Measurements from ENCODE around the gene IGIP. TPM values are rescaled to one million over a fixed set of nuclear protein-coding genes. Genes with fewer than 3 reads are reported as not detected.

IGIP gene
- total RNA-seq, 1 donor from 2014 or later, result 1.6 TPM

- Mint-ChIP-seq H3K36me3 (no peaks in the 10 kb centered on the region), H3K27me3 (ENCODE audit: insufficient read depth, low read depth) (no peaks in the 10 kb centered on the region), H3K4me1 (peaks cover 3% of the 10 kb centered on the region), H3K9me3 (no peaks in the 10 kb centered on the region), H3K27ac (no peak overlapping the region), H3K4me3 (no peak overlapping the region)
- no peak for TF ChIP-seq CTCF (IDR thresholded peaks at IDR 0.05)
- TF ChIP-seq EZH2 (IDR thresholded peaks at IDR 0.05), result no peak
- no peak for TF ChIP-seq EZH2phosphoT487 (IDR thresholded peaks at IDR 0.05)
- Histone ChIP-seq H3K4me1 (no peaks in the 10 kb centered on the region), H3K36me3 (no peaks in the 10 kb centered on the region), H3K9me3 (ENCODE audit: low read depth) (no peaks in the 10 kb centered on the region), H3K79me2 (ENCODE audit: low read depth) (no peaks in the 10 kb centered on the region), H3K4me3 (no peak overlapping the region), H4K20me1 (ENCODE audit: low read depth) (no peaks in the 10 kb centered on the region), H3K27ac (no peak overlapping the region), H3K4me2 (no peak overlapping the region), H3F3A (ENCODE audit: low read depth) (no peaks in the 10 kb centered on the region), H3K9ac (no peak overlapping the region), H2AFZ (replicated peaks) (no peak overlapping the region), H3K27me3 (peaks cover 18% of the 10 kb centered on the region)
- no peak for DNase-seq (ENCODE audit: low spot score)
Measured at GRCh38 chr5:140162781-140163180, 37.0 kb downstream of the IGIP start.

- H2AFZ ChIP-seq (replicated peaks), result no peak overlapping the region
- H3K4me3 ChIP-seq, result no peak overlapping the region
- Mint-ChIP-seq H3K27me3 (ENCODE audit: insufficient read depth, low read depth) (no peaks in the 10 kb centered on the region), H3K4me1 (peaks cover 3% of the 10 kb centered on the region), H3K27ac (no peak overlapping the region), H3K36me3 (no peaks in the 10 kb centered on the region), H3K9me3 (no peaks in the 10 kb centered on the region), H3K4me3 (no peak overlapping the region)
- DNase-seq (ENCODE audit: low spot score), result no peak
- H3K9me3 ChIP-seq (ENCODE audit: low read depth), result no peaks in the 10 kb centered on the region
- no peaks in the 10 kb centered on the region for H3K79me2 ChIP-seq (ENCODE audit: low read depth)
- no peak overlapping the region for H3K4me2 ChIP-seq
- H3F3A ChIP-seq (ENCODE audit: low read depth), result no peaks in the 10 kb centered on the region
- TF ChIP-seq CTCF (IDR thresholded peaks at IDR 0.05), result no peak
- no peak for TF ChIP-seq EZH2phosphoT487 (IDR thresholded peaks at IDR 0.05)
- no peak for TF ChIP-seq EZH2 (IDR thresholded peaks at IDR 0.05)
- H3K27me3 ChIP-seq, result no peaks in the 10 kb centered on the region
- no peaks in the 10 kb centered on the region for H3K4me1 ChIP-seq
- H3K27ac ChIP-seq, result no peak overlapping the region
- no peak overlapping the region for H3K9ac ChIP-seq
- no peaks in the 10 kb centered on the region for H3K36me3 ChIP-seq
- no peaks in the 10 kb centered on the region for H4K20me1 ChIP-seq (ENCODE audit: low read depth)
Measured at GRCh38 chr5:140165101-140165922, 39.6 kb downstream of the IGIP start.

- H3K9me3 ChIP-seq (ENCODE audit: low read depth), result no peaks in the 10 kb centered on the region
- H4K20me1 ChIP-seq (ENCODE audit: low read depth), result no peaks in the 10 kb centered on the region
- no peak overlapping the region for H3K27ac Mint-ChIP-seq
- H3K36me3 Mint-ChIP-seq, result no peaks in the 10 kb centered on the region
- H3K27ac ChIP-seq, result no peak overlapping the region
- H3K4me1 ChIP-seq, result no peaks in the 10 kb centered on the region
- H3K9me3 Mint-ChIP-seq, result no peaks in the 10 kb centered on the region
- H3K36me3 ChIP-seq, result no peaks in the 10 kb centered on the region
- H3K9ac ChIP-seq, result no peak overlapping the region
- H3K4me3 Mint-ChIP-seq, result no peak overlapping the region
- H3K4me3 ChIP-seq, result no peak overlapping the region
- no peaks in the 10 kb centered on the region for H3K79me2 ChIP-seq (ENCODE audit: low read depth)
- no peaks in the 10 kb centered on the region for H3K4me1 Mint-ChIP-seq
- no peak overlapping the region for H3K4me2 ChIP-seq
- no peaks in the 10 kb centered on the region for H3K27me3 Mint-ChIP-seq (ENCODE audit: insufficient read depth, low read depth)
- no peak for DNase-seq (ENCODE audit: low spot score)
- no peaks in the 10 kb centered on the region for H3F3A ChIP-seq (ENCODE audit: low read depth)
- TF ChIP-seq CTCF (IDR thresholded peaks at IDR 0.05), result no peak
- no peaks in the 10 kb centered on the region for H3K27me3 ChIP-seq
- no peak overlapping the region for H2AFZ ChIP-seq (replicated peaks)
Measured at GRCh38 chr5:140165923-140166270, 40.2 kb downstream of the IGIP start.

All from neural progenitor cell (in vitro differentiated cells).